ENCODE data around the gene FUCA1. TPM values are rescaled to one million over a fixed set of nuclear protein-coding genes. Genes with fewer than 3 reads are reported as not detected.

The FUCA1 gene
- total RNA-seq, 2 experiments from 2014 or later, result 4.6 to 4.8 TPM

GRCh38 chr1:23817633-23818032, 50.5 kb downstream of the FUCA1 start:
- CTCF ChIA-PET, result interaction anchor here (1.0 to 1.6 kb wide), 3 partner anchors 8 to 11 kb away, joined by 5 read pairs; no protein-coding TSS in a partner anchor
- intact Hi-C loops (cut with micrococcal nuclease), result no loop called here
- H3K4me1 Mint-ChIP-seq (ENCODE audit: low read depth), result no peaks in the 10 kb centered on the region
- H3K27ac Mint-ChIP-seq, result no peak overlapping the region
- TF ChIP-seq CTCF (IDR thresholded peaks at IDR 0.05), result no peak
- peaks cover 11% of the 10 kb centered on the region for H3K36me3 Mint-ChIP-seq (ENCODE audit: low read depth)
- POLR2A ChIA-PET, result interaction anchor here (1.1 to 1.4 kb wide), 4 partner anchors 8 to 96 kb away, joined by 3 to 7 read pairs (median 4); partner anchors contain the start of genes CNR2 and HMGCL
- no peak overlapping the region for H3K4me3 Mint-ChIP-seq
- ATAC-seq, result no peak
- no peaks in the 10 kb centered on the region for H3K27me3 Mint-ChIP-seq
- no peaks in the 10 kb centered on the region for H3K9me3 Mint-ChIP-seq
- no peak for DNase-seq

GRCh38 chr1:23816906-23817305, 51.2 kb downstream of the FUCA1 start:
- Mint-ChIP-seq H3K27ac (no peak overlapping the region), H3K4me3 (no peak overlapping the region), H3K36me3 (ENCODE audit: low read depth) (peaks cover 14% of the 10 kb centered on the region), H3K9me3 (no peaks in the 10 kb centered on the region), H3K27me3 (no peaks in the 10 kb centered on the region), H3K4me1 (ENCODE audit: low read depth) (no peaks in the 10 kb centered on the region)
- ChIA-PET CTCF (interaction anchor here (1.0 to 1.6 kb wide), 4 partner anchors 10 to 99 kb away, joined by 4 to 5 read pairs (median 5); no protein-coding TSS in a partner anchor), POLR2A (interaction anchor here (1.3 kb wide), 1 partner anchor 9 kb away, joined by 7 read pairs; the partner anchor contains the start of gene HMGCL)
- TF ChIP-seq CTCF (IDR thresholded peaks at IDR 0.05), result no peak
- ATAC-seq, result no peak
- DNase-seq, result no peak
- intact Hi-C loops (cut with micrococcal nuclease), result no loop called here

- H3K27me3 Mint-ChIP-seq, result no peaks in the 10 kb centered on the region
- ChIA-PET POLR2A (interaction anchor here (1.3 kb wide), 1 partner anchor 9 kb away, joined by 7 read pairs; the partner anchor contains the start of gene HMGCL), CTCF (interaction anchor here (0.7 to 1.6 kb wide), 5 partner anchors 9 to 196 kb away, joined by 3 to 5 read pairs (median 4); no protein-coding TSS in a partner anchor)
- DNase-seq (no peak), ATAC-seq (no peak)
- H3K9me3 Mint-ChIP-seq, result no peaks in the 10 kb centered on the region
- TF ChIP-seq CTCF (IDR thresholded peaks at IDR 0.05), result no peak
- H3K27ac Mint-ChIP-seq, result no peak overlapping the region
- intact Hi-C loops (cut with micrococcal nuclease), result no loop called here
- no peak overlapping the region for H3K4me3 Mint-ChIP-seq
- H3K36me3 Mint-ChIP-seq (ENCODE audit: low read depth), result peaks cover 14% of the 10 kb centered on the region
- H3K4me1 Mint-ChIP-seq (ENCODE audit: low read depth), result no peaks in the 10 kb centered on the region
Observed at GRCh38 chr1:23816361-23816760, 51.7 kb downstream of the FUCA1 start.

- Mint-ChIP-seq H3K36me3 (ENCODE audit: low read depth) (peaks cover 9% of the 10 kb centered on the region), H3K9me3 (no peaks in the 10 kb centered on the region), H3K4me3 (no peak overlapping the region), H3K4me1 (ENCODE audit: low read depth) (peaks cover 9% of the 10 kb centered on the region), H3K27ac (no peak overlapping the region), H3K27me3 (no peaks in the 10 kb centered on the region)
- no peak for DNase-seq
- intact Hi-C loops (cut with micrococcal nuclease), result no loop called here
- POLR2A ChIA-PET, result no interaction called here
- CTCF ChIA-PET, result interaction anchor here (1.1 kb wide), 1 partner anchor 11 kb away, joined by 4 read pairs; the partner anchor contains the start of gene HMGCL
- no peak for ATAC-seq
- TF ChIP-seq CTCF (IDR thresholded peaks at IDR 0.05), result no peak
Observed at GRCh38 chr1:23814016-23814415, 54.1 kb downstream of the FUCA1 start.

- Mint-ChIP-seq H3K27me3 (no peaks in the 10 kb centered on the region), H3K9me3 (no peaks in the 10 kb centered on the region), H3K27ac (no peak overlapping the region), H3K4me1 (ENCODE audit: low read depth) (peaks cover 9% of the 10 kb centered on the region), H3K4me3 (no peak overlapping the region), H3K36me3 (ENCODE audit: low read depth) (peaks cover 4% of the 10 kb centered on the region)
- peak; percentile 79 for ATAC-seq
- CTCF ChIA-PET, result interaction anchor here (0.6 to 6.2 kb wide), 44 partner anchors 9 to 547 kb away, joined by 3 to 73 read pairs (median 6); partner anchors contain the start of genes CNR2, FUCA1, GALE and HMGCL
- peak; percentile 80 for TF ChIP-seq CTCF (IDR thresholded peaks at IDR 0.05)
- intact Hi-C loops (cut with micrococcal nuclease), result loop anchor here (2.0 kb wide), 1 partner anchor 106 kb away; no protein-coding TSS in a partner anchor
- DNase-seq, result peak; percentile 69
- POLR2A ChIA-PET, result interaction anchor here (0.9 to 2.1 kb wide), 6 partner anchors 10 to 169 kb away, joined by 3 to 8 read pairs (median 4); partner anchors contain the start of gene SRSF10
Observed at GRCh38 chr1:23810818-23811540, 57.1 kb downstream of the FUCA1 start.

Measured in activated CD8-positive, alpha-beta T cell treated with anti-CD3 and anti-CD28 coated beads for 36 hours (primary cell).